ENCODE results near the gene EIF3K.
"Not testable (repeated sequence)": the region's sequence is repeated elsewhere in the genome, so short reads cannot be mapped to it uniquely, and the experiment has no call there.

Gene EIF3K

GRCh38 chr19:38624822-38625221, 5.8 kb downstream of the EIF3K start:
- H3K4me3 ChIP-seq (ENCODE audit: low read depth, low read length), result no peak overlapping the region
- peaks cover 58% of the 10 kb centered on the region for H3K36me3 ChIP-seq (ENCODE audit: control insufficient read depth, insufficient read depth, low read length)
- H3K9me3 ChIP-seq (ENCODE audit: control insufficient read depth, insufficient read depth, low read length), result no peaks in the 10 kb centered on the region
- no peaks in the 10 kb centered on the region for H3K27me3 ChIP-seq (ENCODE audit: control insufficient read depth, insufficient read depth, low read length)
- no peak overlapping the region for H3K9ac ChIP-seq (ENCODE audit: low read depth, low read length)
- H3K4me1 ChIP-seq (ENCODE audit: control insufficient read depth, insufficient read depth, low read length), result no peaks in the 10 kb centered on the region

GRCh38 chr19:38626401-38626800, 7.4 kb downstream of the EIF3K start:
- no peak overlapping the region for H3K4me3 ChIP-seq (ENCODE audit: low read depth, low read length)
- no peaks in the 10 kb centered on the region for H3K4me1 ChIP-seq (ENCODE audit: control insufficient read depth, insufficient read depth, low read length)
- no peaks in the 10 kb centered on the region for H3K27me3 ChIP-seq (ENCODE audit: control insufficient read depth, insufficient read depth, low read length)
- H3K9me3 ChIP-seq (ENCODE audit: control insufficient read depth, insufficient read depth, low read length), result no peaks in the 10 kb centered on the region
- H3K9ac ChIP-seq (ENCODE audit: low read depth, low read length), result no peak overlapping the region
- H3K36me3 ChIP-seq (ENCODE audit: control insufficient read depth, insufficient read depth, low read length), result peaks cover 57% of the 10 kb centered on the region

DNA sequence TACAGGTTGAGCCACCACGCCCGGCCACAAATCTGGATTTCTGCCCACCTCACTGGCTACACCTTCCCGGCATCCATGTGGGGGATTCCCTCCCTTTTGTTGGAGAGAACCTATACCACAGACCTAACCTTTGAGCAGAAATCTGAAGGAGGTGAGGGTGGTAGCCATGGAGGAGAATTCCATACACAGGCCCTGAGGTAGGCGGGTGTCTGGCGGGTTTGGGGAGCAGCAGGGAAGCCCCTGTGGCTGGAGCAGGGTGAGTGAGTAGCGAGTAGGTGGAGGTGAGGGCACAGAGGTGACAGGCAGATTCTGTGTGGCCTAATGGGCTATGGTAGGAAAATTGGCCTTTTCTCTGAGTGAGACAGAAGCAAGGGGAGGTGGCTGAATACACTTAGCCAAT, 10.6 kb downstream of the EIF3K start:
- Histone ChIP-seq H3K4me3 (ENCODE audit: low read depth, low read length) (no peak overlapping the region), H3K36me3 (ENCODE audit: control insufficient read depth, insufficient read depth, low read length) (peaks cover 52% of the 10 kb centered on the region), H3K9me3 (ENCODE audit: control insufficient read depth, insufficient read depth, low read length) (no peaks in the 10 kb centered on the region), H3K4me1 (ENCODE audit: control insufficient read depth, insufficient read depth, low read length) (no peaks in the 10 kb centered on the region), H3K9ac (ENCODE audit: low read depth, low read length) (no peak overlapping the region), H3K27me3 (ENCODE audit: control insufficient read depth, insufficient read depth, low read length) (no peaks in the 10 kb centered on the region)

GRCh38 chr19:38631301-38631700, 12.3 kb downstream of the EIF3K start:
- not testable (repeated sequence) for H3K4me3 ChIP-seq (ENCODE audit: low read depth, low read length); H3K27me3 ChIP-seq (ENCODE audit: control insufficient read depth, insufficient read depth, low read length); H3K9me3 ChIP-seq (ENCODE audit: control insufficient read depth, insufficient read depth, low read length); H3K9ac ChIP-seq (ENCODE audit: low read depth, low read length); H3K4me1 ChIP-seq (ENCODE audit: control insufficient read depth, insufficient read depth, low read length)
- H3K36me3 ChIP-seq (ENCODE audit: control insufficient read depth, insufficient read depth, low read length), result peaks cover 52% of the 10 kb centered on the region

DNA sequence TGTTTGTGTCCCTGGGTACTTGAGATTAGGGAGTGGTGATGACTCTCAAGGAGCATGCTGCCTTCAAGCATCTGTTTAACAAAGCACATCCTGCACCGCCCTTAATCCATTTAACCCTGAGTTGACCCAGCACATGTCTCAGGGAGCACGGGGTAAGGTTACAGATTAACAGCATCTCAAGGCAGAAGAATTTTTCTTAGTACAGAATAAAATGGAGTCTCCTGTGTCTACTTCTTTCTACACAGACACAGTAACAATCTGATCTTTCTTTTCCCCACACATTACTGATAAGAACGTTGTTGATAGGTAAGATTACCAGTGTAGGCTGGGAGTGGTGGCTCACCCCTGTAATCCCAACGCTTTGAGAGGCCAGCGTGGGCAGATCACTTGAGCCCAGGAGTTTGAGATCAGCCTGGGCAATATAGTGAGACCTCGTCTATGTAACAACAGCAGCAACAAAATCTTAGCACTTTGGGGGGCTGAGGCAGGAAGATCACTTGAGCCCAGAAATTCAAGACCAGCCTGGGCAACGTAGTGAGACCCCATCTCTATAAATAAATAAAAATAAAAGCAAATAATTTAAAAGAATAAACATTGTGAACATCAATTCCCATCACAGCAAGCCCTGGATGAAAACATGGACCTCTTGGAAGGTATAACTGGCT, 13.0 kb downstream of the EIF3K start:
- not testable (repeated sequence) for H3K4me3 ChIP-seq (ENCODE audit: low read depth, low read length); H3K4me1 ChIP-seq (ENCODE audit: control insufficient read depth, insufficient read depth, low read length); H3K9me3 ChIP-seq (ENCODE audit: control insufficient read depth, insufficient read depth, low read length); H3K27me3 ChIP-seq (ENCODE audit: control insufficient read depth, insufficient read depth, low read length); H3K9ac ChIP-seq (ENCODE audit: low read depth, low read length)
- peaks cover 48% of the 10 kb centered on the region for H3K36me3 ChIP-seq (ENCODE audit: control insufficient read depth, insufficient read depth, low read length)

GRCh38 chr19:38632476-38633213, 13.7 kb downstream of the EIF3K start:
- Histone ChIP-seq H3K4me3 (ENCODE audit: low read depth, low read length) (no peak overlapping the region), H3K9ac (ENCODE audit: low read depth, low read length) (peak overlapping the region; percentile 26), H3K36me3 (ENCODE audit: control insufficient read depth, insufficient read depth, low read length) (peaks cover 46% of the 10 kb centered on the region), H3K4me1 (ENCODE audit: control insufficient read depth, insufficient read depth, low read length) (peaks cover 7% of the 10 kb centered on the region), H3K27me3 (ENCODE audit: control insufficient read depth, insufficient read depth, low read length) (no peaks in the 10 kb centered on the region), H3K9me3 (ENCODE audit: control insufficient read depth, insufficient read depth, low read length) (no peaks in the 10 kb centered on the region)

- no peak overlapping the region for H3K4me3 ChIP-seq (ENCODE audit: low read depth, low read length)
- H3K27me3 ChIP-seq (ENCODE audit: control insufficient read depth, insufficient read depth, low read length), result no peaks in the 10 kb centered on the region
- no peak overlapping the region for H3K9ac ChIP-seq (ENCODE audit: low read depth, low read length)
- peaks cover 38% of the 10 kb centered on the region for H3K36me3 ChIP-seq (ENCODE audit: control insufficient read depth, insufficient read depth, low read length)
- H3K9me3 ChIP-seq (ENCODE audit: control insufficient read depth, insufficient read depth, low read length), result no peaks in the 10 kb centered on the region
- peaks cover 12% of the 10 kb centered on the region for H3K4me1 ChIP-seq (ENCODE audit: control insufficient read depth, insufficient read depth, low read length)
These were observed 15.9 kb downstream of the EIF3K start for GRCh38 chr19:38634757-38635482.

DNA sequence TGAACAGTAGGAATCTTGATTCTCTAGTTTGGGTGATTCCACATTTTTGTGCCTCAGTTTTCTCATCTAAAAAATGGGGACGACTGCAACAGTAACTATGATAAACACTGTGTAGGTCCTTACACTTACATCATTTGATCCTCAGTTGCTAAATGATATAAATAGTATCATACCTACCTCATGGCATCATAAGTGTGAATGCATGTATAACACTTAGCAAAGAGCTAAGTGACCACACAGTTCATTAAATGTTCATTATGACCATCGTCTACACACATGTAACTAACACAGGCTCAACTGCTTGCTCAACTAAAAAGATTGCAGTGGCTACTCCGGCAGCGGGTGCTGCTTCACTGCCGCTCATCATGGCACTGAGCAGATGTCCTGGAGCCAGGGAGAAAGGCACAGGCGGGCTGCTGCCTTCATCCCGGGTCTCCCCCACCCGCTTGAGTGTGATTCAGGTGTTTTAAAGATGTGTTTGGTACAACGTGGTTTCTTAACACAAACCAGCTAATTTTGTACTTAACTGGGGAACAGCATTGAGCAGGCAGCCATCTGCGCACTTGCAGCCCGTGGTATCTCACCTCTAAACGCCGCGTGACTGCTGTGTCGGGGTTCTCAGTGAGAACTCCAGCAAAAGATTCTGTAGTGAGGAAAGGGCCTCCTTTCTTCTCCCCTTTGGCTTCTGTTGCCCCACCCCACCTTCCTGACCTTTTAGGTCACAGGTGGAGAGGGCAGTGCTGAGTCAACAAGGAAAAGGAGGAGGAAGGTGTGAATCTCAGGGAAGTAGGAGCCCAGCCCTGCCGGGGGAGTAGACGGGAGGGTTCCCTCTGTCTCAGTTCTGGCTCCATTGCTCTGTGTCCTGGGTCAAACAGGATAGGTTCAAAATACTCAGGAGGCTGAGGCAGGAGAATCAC, 16.8 kb downstream of the EIF3K start:
- H3K4me1 ChIP-seq (ENCODE audit: control insufficient read depth, insufficient read depth, low read length), result peaks cover 12% of the 10 kb centered on the region
- H3K9ac ChIP-seq (ENCODE audit: low read depth, low read length), result no peak overlapping the region
- H3K9me3 ChIP-seq (ENCODE audit: control insufficient read depth, insufficient read depth, low read length), result no peaks in the 10 kb centered on the region
- peaks cover 37% of the 10 kb centered on the region for H3K36me3 ChIP-seq (ENCODE audit: control insufficient read depth, insufficient read depth, low read length)
- no peak overlapping the region for H3K4me3 ChIP-seq (ENCODE audit: low read depth, low read length)
- no peaks in the 10 kb centered on the region for H3K27me3 ChIP-seq (ENCODE audit: control insufficient read depth, insufficient read depth, low read length)

- no peak overlapping the region for H3K9ac ChIP-seq (ENCODE audit: low read depth, low read length)
- peaks cover 14% of the 10 kb centered on the region for H3K4me1 ChIP-seq (ENCODE audit: control insufficient read depth, insufficient read depth, low read length)
- H3K9me3 ChIP-seq (ENCODE audit: control insufficient read depth, insufficient read depth, low read length), result no peaks in the 10 kb centered on the region
- H3K36me3 ChIP-seq (ENCODE audit: control insufficient read depth, insufficient read depth, low read length), result peaks cover 22% of the 10 kb centered on the region
- H3K4me3 ChIP-seq (ENCODE audit: low read depth, low read length), result no peak overlapping the region
- no peaks in the 10 kb centered on the region for H3K27me3 ChIP-seq (ENCODE audit: control insufficient read depth, insufficient read depth, low read length)
These were observed 19.5 kb downstream of the EIF3K start for GRCh38 chr19:38638461-38638860.

DNA sequence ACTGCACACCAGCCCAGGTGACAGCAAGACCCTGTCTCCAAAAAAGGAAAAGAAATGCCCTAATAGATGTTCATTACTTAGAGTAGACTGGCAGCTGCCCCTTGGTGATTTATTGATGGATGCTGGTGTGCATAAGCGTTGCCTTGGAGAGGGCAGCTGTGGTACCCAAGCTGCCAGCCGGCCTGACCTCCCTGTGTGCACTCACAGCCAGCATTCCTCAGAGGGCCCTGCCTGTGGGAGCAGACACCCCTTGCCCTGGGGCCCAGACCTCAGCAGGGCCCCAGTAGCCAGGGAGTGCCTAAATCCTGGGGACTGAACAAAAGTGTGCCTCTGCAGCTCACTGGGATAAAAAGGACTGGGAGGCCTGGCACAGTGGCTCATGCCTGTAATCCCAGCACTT, 20.7 kb downstream of the EIF3K start:
- Histone ChIP-seq H3K4me3 (ENCODE audit: low read depth, low read length) (no peak overlapping the region), H3K4me1 (ENCODE audit: control insufficient read depth, insufficient read depth, low read length) (peaks cover 14% of the 10 kb centered on the region), H3K9ac (ENCODE audit: low read depth, low read length) (no peak overlapping the region), H3K9me3 (ENCODE audit: control insufficient read depth, insufficient read depth, low read length) (no peaks in the 10 kb centered on the region), H3K27me3 (ENCODE audit: control insufficient read depth, insufficient read depth, low read length) (no peaks in the 10 kb centered on the region), H3K36me3 (ENCODE audit: control insufficient read depth, insufficient read depth, low read length) (peaks cover 20% of the 10 kb centered on the region)

DNA sequence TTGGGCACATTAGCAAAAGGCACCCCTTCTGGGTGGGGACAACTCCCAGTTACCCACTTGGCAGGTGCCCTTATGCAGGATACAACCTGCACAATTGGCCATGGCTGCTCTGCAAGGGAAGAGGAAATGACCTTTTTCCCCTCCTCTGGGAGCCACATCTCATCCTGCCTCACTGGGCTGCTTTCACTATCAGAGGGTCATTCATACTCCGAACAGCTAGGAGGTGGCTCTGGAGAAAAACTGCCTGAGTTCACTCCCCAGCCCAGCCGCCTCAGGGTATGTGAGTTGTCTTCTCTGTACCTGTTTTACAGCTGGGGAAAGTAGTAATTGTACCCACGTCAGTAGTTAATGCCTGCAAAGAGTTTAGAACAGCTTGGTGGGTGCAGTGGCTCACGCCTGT, 21.4 kb downstream of the EIF3K start:
- peaks cover 14% of the 10 kb centered on the region for H3K4me1 ChIP-seq (ENCODE audit: control insufficient read depth, insufficient read depth, low read length)
- H3K36me3 ChIP-seq (ENCODE audit: control insufficient read depth, insufficient read depth, low read length), result peaks cover 14% of the 10 kb centered on the region
- H3K4me3 ChIP-seq (ENCODE audit: low read depth, low read length), result no peak overlapping the region

More for the DNA sequence above, 21.4 kb downstream of the EIF3K start:
- Histone ChIP-seq H3K9me3 (ENCODE audit: control insufficient read depth, insufficient read depth, low read length) (no peaks in the 10 kb centered on the region), H3K27me3 (ENCODE audit: control insufficient read depth, insufficient read depth, low read length) (no peaks in the 10 kb centered on the region), H3K9ac (ENCODE audit: low read depth, low read length) (no peak overlapping the region)

Measured in iPS-15b (cell line).